NB4 (cell line): ENCODE measurements around the gene COQ7.
A peak's percentile ranks its signal among the peaks of the same experiment; 100 is the strongest.

Experiments
- DNase-seq: peaks from one replicate; pipeline ENCODE4 v3.0.0; 2010; ENCODE audit warnings: low read depth
- H3K4me3 ChIP-seq: one replicate; pipeline ENCODE4 v1.5.1; 2011; ENCODE audit warnings: mild to moderate bottlenecking, low read depth, low read length, moderate library complexity
- CTCF ChIP-seq: IDR thresholded peaks from one replicate; pipeline ENCODE4 v1.5.1; 2012; ENCODE audit warnings: low read depth, low read length
- MAX ChIP-seq: IDR thresholded peaks from 2 replicates; pipeline ENCODE4 v1.6.1; 2011; ENCODE audit warnings: low read depth, low read length
- MYC ChIP-seq: IDR thresholded peaks from 2 replicates; pipeline ENCODE4 v1.6.1; 2011; ENCODE audit warnings: low read depth, low read length
- POLR2A ChIP-seq: IDR thresholded peaks from 2 replicates; pipeline ENCODE4 v1.6.1; 2011; ENCODE audit warnings: mild to moderate bottlenecking; ENCODE audit not compliant: insufficient read length; ENCODE audit errors: extremely low read depth

COQ7 gene

GRCh38 chr16:19116711-19117449 lies 49.5 kb downstream of the COQ7 start:
- peak overlapping the region; percentile 2 for H3K4me3 ChIP-seq
- 0 out of 2 replicates have a peak, but pooled peaks have one; percentile 10 for TF ChIP-seq MAX
- no peak for TF ChIP-seq MYC
- peak; percentile 71 for DNase-seq

- peak; percentile 86 for DNase-seq
- peak overlapping the region; percentile 46 for H3K4me3 ChIP-seq
- no peak for TF ChIP-seq CTCF
- TF ChIP-seq MYC = no peak
- no peak for TF ChIP-seq MAX
- no peak for TF ChIP-seq POLR2A
Measured at GRCh38 chr16:19118938-19119431, 51.6 kb downstream of the COQ7 start.

- peak overlapping the region; percentile 46 for H3K4me3 ChIP-seq
- peak; percentile 69 for DNase-seq
- no peak for TF ChIP-seq MYC
- no peak for TF ChIP-seq MAX
Measured at GRCh38 chr16:19119564-19119963, 52.1 kb downstream of the COQ7 start.

GRCh38 chr16:19123535-19124178 lies 56.2 kb downstream of the COQ7 start:
- TF ChIP-seq CTCF = no peak
- TF ChIP-seq POLR2A = no peak
- no peak for TF ChIP-seq MYC
- no peak for TF ChIP-seq MAX
- no peak for DNase-seq
- H3K4me3 ChIP-seq = no peak overlapping the region

- TF ChIP-seq MYC (no peak), MAX (no peak), POLR2A (no peak), CTCF (no peak)
- no peak for DNase-seq
- H3K4me3 ChIP-seq = no peak overlapping the region
Measured at GRCh38 chr16:19126300-19126699, 58.9 kb downstream of the COQ7 start.

- H3K4me3 ChIP-seq = no peak overlapping the region
- no peak for DNase-seq
- no peak for TF ChIP-seq MAX
- TF ChIP-seq POLR2A = no peak
- no peak for TF ChIP-seq CTCF
- no peak for TF ChIP-seq MYC
Measured at GRCh38 chr16:19127205-19127604, 59.8 kb downstream of the COQ7 start.
